Measurements from ENCODE around the gene SSTR5. TPM values are rescaled to one million over a fixed set of nuclear protein-coding genes. Genes with fewer than 3 reads are reported as not detected.
"Not testable (repeated sequence)": the region's sequence is repeated elsewhere in the genome, so short reads cannot be mapped to it uniquely, and the experiment has no call there.

The SSTR5 gene
- total RNA-seq, 1 donor from 2014 or later = not detected

DNA sequence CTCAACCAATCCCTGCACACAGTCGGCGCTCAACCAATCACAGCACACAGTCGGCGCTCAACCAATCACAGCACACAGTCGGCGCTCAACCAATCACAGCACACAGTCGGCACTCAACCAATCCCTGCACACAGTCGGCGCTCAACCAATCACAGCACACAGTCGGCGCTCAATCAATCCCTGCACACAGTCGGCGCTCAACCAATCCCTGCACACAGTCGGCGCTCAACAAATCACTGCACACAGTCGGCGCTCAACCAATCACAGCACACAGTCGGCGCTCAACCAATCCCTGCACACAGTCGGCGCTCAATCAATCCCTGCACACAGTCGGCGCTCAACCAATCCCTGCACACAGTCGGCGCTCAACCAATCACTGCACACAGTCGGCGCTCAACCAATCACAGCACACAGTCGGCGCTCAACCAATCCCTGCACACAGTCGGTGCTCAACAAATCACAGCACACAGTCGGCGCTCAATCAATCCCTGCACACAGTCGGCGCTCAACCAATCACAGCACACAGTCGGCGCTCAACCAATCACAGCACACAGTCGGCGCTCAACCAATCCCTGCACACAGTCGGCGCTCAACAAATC lies 20.2 kb downstream of the SSTR5 start:
- not testable (repeated sequence) for ATAC-seq

DNA sequence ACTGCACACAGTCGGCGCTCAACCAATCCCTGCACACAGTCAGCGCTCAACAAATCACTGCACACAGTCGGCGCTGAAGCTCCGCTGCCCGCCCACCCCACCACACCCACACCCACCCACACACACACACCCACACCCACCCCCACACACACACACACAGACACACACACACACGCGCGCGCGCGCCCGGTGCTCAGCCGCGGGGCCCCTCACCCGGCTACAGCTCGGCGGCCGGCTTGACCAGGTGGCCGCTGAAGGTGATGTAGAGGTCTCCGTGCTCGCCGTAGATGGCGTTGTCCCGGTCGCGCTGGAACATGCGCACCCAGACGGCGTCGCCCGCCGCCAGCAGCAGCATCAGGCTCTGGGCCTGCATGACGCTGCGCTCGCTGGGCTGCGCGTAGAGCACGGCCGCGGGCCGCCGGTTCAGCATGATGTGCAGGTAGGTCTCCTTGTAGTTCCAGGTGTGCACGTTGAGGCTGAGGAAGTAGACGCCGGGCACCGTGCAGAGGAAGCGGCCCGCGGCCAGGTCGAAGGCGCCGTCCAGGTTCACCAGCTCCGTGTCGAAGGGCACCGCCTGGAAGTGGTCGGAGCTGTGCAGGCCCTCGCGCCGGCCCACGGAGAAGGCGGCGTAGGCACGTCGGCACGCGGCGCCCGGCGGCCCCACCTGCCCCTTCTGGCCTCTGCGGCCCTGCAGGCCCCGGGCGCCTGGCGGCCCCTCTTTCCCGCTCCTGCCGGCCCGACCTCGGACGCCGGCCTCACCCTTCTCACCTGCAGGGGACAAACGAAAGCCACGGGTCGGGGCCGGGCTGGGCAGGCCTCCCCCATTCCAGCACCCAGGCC lies 21.0 kb downstream of the SSTR5 start:
- ATAC-seq = no peak

- ATAC-seq = no peak
Observed at GRCh38 chr16:1094124-1094479, 21.6 kb downstream of the SSTR5 start.

DNA sequence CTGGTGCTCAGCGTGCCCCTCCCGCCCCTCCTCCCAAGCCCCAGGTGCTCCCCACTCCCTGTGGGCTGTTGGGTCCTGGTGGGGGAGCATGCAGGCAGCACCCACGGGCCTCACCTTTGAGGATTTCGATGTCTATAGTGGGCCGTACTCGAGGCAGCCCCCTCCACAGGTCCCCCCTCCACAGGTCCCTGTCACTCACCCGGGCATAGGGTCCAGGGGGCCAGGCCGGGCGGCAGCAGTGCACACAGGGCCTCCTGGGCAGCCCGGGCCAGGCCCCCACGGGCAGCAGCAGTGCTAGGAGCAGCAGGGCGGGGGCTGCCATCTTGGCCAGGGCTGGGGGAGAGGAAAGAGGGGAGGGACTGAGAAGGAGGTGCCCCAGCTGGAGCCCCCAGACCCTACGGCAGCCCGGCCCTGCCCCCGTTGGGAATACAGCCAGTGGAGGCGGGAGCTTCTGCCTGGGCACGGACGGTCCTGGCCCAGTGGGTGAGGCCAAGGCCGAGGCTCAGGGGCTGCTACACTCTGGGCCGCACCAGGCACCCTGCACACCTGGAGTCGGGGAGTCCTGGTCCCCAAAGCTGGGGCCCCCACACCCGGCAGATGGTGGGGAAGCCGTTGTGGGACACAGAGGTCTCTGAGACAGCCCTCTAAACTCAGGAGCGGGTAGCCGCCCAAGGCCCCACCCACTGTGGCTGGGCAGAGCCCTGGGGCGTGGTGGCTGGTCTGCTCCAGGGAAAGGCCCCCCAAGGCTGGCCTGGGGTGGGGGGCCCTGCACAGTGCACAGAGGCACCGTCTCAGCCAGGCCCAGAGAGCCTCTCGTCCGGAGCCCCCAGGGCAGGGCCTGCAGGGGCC lies 22.3 kb downstream of the SSTR5 start:
- ATAC-seq = no peak

GRCh38 chr16:1095450-1096168 lies 23.1 kb downstream of the SSTR5 start:
- ATAC-seq = no peak

DNA sequence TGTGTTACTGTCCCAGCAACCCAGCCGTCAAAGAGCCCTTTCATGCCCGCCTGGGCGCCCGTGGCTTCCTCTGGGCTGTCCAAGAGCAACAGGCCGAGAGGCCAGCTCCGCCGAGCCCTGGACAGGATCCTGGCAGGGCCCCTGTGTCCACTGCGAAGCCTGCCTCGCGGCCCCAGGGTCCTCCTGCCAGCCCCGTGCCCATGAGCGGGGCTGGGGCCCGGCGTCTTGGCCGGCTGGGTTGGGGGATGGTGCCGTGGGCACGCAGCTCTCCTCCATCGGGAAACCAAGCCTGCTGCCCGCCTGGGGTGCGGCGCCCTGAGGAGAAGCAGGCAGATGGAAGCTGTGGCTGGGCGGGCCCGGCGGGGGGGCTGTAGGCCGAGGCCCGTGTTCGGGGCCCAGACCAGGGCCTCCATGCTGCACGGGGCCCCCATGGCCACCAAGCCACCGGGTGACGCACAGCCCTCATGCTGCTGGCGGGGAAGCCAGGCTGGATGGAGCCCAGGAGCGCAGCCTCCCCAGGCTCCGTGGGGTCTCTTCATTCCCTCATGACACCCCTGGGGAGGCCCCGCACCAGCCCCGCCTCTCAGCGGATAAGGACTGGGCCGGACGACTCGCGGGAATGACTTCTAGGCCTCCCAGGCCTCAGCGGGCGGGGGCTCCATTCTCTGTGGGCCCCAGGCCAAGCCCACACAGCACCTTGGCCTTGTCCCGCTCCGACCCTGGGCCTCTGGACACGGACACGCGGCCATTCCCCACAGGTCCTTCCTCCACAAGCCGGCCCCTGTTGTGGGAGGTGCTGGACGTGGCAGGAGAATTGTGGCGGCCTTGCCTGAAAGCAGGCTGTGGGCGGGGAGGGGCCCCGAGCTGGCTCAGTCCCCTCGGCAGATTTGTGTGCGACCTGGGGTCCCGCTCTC lies 23.9 kb downstream of the SSTR5 start, which contains the start of gene C1QTNF8:
Gene C1QTNF8, minus strand, starts transcription at position 76 of the 914 bp plus-strand sequence. CDS start 1,322 bp downstream, outside the sequence.
- ATAC-seq = no peak

- ATAC-seq = no peak
Observed at GRCh38 chr16:1097156-1097555, 24.6 kb downstream of the SSTR5 start.

- ATAC-seq = no peak
Observed at GRCh38 chr16:1097800-1098199, 25.3 kb downstream of the SSTR5 start.

- no peak for ATAC-seq
Observed at GRCh38 chr16:1098266-1098991, 25.9 kb downstream of the SSTR5 start.

DNA sequence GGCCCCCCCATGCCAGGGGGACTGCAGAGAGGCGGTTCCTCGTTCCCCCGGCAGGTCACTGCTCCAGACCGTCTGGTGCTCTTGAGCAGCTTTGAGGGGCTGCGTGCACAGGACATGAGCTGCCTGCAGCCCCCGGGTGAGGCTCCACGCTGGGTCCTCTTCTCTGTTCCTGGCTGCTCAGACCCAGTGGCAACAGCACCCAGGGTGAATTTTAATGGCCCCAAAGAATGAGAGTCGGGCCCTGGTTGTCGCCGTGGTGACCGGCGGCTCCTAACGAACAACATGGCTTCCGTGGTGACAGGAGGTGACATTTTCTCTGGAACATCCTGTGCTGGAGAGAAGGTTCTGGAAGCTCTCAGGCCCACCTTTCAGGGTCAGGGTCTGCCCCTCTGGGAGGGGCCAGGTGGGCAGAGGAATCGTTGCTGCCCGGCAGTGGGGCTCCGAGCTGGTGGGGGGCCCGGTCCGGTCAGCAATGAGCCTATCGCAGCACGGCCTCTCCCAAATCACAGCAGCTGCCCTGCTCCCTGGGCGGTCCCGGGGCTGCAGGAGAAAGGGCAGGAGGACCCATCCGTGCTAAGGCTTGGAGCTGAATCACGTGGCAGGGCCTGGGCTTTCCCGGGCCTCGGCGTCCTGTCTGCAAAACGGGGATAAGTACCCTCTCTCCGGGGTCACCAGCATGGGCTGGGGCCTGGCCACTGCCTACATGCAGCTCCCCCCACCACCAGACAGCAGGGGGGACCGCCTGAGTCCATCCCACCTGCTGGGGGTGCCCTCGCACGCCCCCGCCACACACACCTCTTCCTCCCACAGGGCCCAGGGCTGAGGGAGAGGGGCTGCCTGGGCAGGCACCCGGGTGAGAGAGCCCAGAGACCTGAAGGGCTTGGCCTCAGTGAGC lies 26.9 kb downstream of the SSTR5 start:
- no peak for ATAC-seq

DNA sequence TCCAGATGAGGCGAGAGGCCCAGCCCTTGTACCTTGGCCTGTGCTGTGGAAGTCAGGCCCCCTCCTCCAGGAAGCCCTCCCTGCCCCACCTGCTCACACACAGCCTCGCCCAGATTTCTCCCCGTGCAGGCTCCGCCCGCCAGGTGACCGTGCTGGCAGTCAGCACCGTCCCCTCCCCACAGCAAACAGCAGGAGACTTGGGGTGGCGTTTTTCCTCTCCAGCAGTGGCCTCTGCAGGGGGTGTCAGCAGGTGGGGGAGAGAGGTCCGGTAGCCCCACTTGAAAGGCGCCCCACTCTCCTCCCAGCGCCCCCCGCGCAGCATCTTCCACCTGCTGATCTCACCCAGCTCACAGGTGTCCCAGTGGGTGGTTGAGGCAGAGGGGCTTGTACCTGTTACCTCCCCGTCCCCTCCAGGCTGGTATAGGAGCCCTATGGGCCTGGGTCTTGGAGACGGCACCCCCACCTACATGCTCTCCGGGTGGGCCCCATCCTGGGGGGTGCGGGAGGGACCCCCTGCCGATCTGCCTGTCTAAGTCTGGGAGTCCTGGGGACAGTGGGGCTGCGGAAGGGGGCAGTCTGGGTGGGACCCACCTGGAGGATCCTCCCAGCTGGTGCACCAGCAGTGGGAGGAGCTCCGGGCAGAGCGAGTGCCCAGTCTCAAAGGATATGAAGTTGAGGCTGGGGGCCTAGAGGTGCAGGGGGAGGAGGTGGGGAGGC lies 27.7 kb downstream of the SSTR5 start:
- no peak for ATAC-seq

GRCh38 chr16:1101133-1101532 lies 28.6 kb downstream of the SSTR5 start:
- ATAC-seq = no peak

DNA sequence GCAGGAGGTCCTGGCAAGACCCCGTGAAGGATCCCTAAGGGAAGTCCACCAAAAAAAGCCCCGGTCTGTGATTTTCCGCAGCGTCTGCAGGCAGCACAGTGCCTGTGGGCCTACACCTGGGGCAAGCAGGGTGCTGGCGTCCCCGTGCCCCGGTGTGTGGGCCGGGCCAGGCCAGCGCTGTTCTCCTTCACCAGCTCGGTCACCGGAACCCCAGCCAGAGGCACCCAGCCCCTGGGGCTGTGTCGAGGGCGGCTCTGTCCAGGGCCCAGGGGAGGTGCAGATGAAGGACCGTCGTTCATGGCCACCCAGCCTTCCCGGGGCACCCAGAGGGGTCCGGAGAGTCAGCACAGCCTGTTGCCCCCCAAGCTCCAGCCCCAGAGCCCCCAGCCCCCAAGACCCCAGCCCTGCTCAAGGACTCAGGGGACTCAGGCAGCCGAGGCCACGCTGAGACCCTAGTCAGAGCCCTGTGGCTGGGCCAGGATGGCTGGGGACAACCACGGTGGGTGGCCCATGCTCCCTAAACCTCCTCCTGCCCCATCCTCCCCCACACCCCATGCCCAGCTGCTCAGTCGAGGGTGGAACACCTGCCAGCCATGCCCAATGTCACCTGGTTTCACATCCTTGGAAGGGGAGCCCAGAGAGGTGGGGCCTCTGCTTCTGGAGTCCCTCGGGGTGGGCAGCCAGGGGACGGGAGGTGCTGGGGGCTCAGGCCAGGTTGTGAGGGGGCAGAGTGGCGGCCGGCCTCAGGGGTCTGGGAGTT lies 29.2 kb downstream of the SSTR5 start:
- ATAC-seq = no peak

GRCh38 chr16:1102333-1102700 lies 29.8 kb downstream of the SSTR5 start:
- no peak for ATAC-seq

- peak; percentile 49 for ATAC-seq
Observed at GRCh38 chr16:1102921-1103635, 30.5 kb downstream of the SSTR5 start.

DNA sequence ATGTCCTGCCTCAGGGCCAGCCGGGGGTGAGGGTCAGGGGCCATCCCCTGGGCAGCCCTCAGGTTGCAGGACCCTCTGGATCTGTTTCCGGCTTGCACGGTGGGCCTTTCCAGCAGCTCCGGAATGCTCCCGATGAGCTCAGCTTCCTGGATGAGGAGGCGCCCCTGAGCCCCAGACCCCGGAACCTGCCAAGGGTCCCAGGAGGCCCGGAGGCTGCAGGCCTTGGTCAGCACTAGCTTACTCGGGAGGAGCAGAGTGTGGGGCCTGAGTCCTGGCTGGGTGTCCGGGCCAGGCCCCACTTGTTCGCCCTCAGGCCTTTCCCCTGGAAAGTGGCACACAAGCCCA lies 31.1 kb downstream of the SSTR5 start:
- ATAC-seq = no peak

DNA sequence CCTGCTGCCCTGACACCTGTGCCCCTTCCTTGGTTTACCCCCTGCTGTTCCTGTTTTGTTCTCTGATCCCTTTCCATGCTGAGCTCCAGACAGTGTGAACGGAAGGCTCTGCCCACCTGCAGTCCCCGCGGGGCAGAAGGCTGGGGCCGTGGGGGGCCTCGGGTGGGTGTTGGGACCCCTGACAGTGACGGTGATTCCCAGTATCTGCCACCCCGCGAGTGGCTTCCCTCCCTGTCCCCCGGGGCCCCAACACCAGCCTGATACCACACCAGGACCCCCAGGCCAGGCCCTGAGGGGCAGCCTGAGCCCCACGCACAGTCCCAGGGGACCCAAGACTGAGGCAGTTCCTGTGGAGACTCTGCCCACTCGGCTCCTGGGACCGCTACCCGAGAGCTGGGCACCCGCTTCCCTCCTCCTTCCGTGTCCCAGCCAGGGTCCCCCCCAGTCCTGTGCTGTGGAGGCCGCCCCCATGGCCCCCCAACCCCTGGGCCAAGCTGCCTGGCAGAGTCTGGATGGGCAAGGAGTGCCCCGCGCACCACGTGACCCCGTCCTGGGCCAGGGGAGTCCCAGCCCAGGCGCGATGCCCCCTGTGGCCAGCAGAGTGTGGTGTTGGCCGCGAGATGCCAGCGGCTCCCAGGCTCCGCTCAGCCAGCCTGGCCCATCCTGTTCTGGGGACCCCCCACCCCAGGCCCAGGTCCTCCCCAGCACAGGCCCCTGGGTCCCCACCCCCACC lies 33.5 kb downstream of the SSTR5 start:
- peak; percentile 72 for ATAC-seq

All from esophagus mucosa (tissue), 1 donor.